ENCODE data around the gene STX16.

GRCh38 chr20:58688840-58689239, 37.8 kb downstream of the STX16 start:
- no peak for TF ChIP-seq CTCF (IDR thresholded peaks at IDR 0.05)
- TF ChIP-seq ZFX (IDR thresholded peaks at IDR 0.05; ENCODE audit: borderline replicate concordance), result no peak

Measured in 22Rv1 (cell line).